GM12878 (cell line): Measurements from ENCODE around the gene MAL. TPM values are rescaled to one million over a fixed set of nuclear protein-coding genes. Genes with fewer than 3 reads are reported as not detected.

Source experiments
- ATAC-seq: fragments of 200-7000 bp; cut with Tn5 transposase; 3 replicates; pipeline ENCODE4 v1.9.1; 2020; ENCODE audit warnings: mild to moderate bottlenecking, moderate library complexity
- BruUV-seq: library from RNA; stranded (reverse); fragments of 400-500 nt; replicated peaks from 2 replicates; lab custom pipeline; 2021; lab: Mats Ljungman, UMichigan
- CTCF ChIA-PET: fragments of 300-600 bp; sonication (Branson Sonifier 250); formaldehyde crosslinking; extraction: SDS; loops from one replicate; lab custom pipeline; 2021; ENCODE audit warnings: inconsistent platforms; lab: Yijun Ruan, JAX
- POLR2A ChIA-PET: fragments of 350-600 bp; formaldehyde crosslinking; extraction: SDS; loops from one replicate; lab custom pipeline; 2021; ENCODE audit warnings: inconsistent platforms; lab: Charles Lee
- RAD21 ChIA-PET: fragments of 300-600 bp; sonication (Branson Sonifier 250); formaldehyde crosslinking; loops from one replicate; lab custom pipeline; 2023; ENCODE audit warnings: antibody characterized with exemption; ENCODE audit not compliant: unreplicated experiment; lab: Charles Lee
- SMC1A ChIA-PET: fragments of 300-600 bp; sonication (Branson Sonifier 250); formaldehyde crosslinking; loops from one replicate; lab custom pipeline; 2023; ENCODE audit not compliant: unreplicated experiment, uncharacterized antibody; lab: Charles Lee
- DNase-seq: peaks from one replicate; pipeline ENCODE4 v3.0.0-alpha.2; 2011; ENCODE audit warnings: low read depth, low spot score
- FAIRE-seq: peaks from 3 replicates; lab custom pipeline; 2011; peaks lifted over from hg19 to GRCh38; lab: Jason Lieb, UNC
- H2AFZ ChIP-seq: 2 replicates; pipeline ENCODE4 v1.6.0; 2011; ENCODE audit warnings: low read depth, low read length, control low read depth; ENCODE audit not compliant: control insufficient read depth
- H3K27ac ChIP-seq: 2 replicates; pipeline ENCODE4 v1.5.1; 2011; ENCODE audit warnings: control low read depth; ENCODE audit not compliant: control insufficient read depth, insufficient read depth
- H3K27me3 ChIP-seq, 2 experiments: replicated peaks in 1 of 2; 2 replicates each; pipeline versions ENCODE4 v1.6.0 to v1.6.1; 2011; ENCODE audit warnings: low read length in 1 of 2; ENCODE audit not compliant: control insufficient read depth in 2 of 2, insufficient read depth in 2 of 2
- H3K36me3 ChIP-seq, 2 experiments: 2 replicates each; pipeline ENCODE4 v1.5.1; 2011; ENCODE audit warnings: low read length in 1 of 2; ENCODE audit not compliant: control insufficient read depth in 2 of 2, insufficient read depth in 2 of 2
- H3K4me1 ChIP-seq: 2 replicates; pipeline ENCODE4 v1.6.1; 2011; ENCODE audit warnings: mild to moderate bottlenecking, low read length, moderate library complexity, mixed read lengths; ENCODE audit not compliant: control insufficient read depth, insufficient read depth
- H3K4me2 ChIP-seq: 2 replicates; pipeline ENCODE4 v1.6.0; 2011; ENCODE audit warnings: control low read depth; ENCODE audit not compliant: control insufficient read depth, insufficient read depth
- H3K4me3 ChIP-seq: fragments of 200-600 bp; sonication (generic); 2 replicates; pipeline ENCODE4 v1.5.1; 2016
- H3K79me2 ChIP-seq: 2 replicates; pipeline ENCODE4 v1.6.0; 2011; ENCODE audit warnings: low read length; ENCODE audit not compliant: control insufficient read depth, insufficient read depth
- H3K9ac ChIP-seq: 2 replicates; pipeline ENCODE4 v1.8.0; 2011; ENCODE audit warnings: low read length, control low read depth, mixed read lengths; ENCODE audit not compliant: control insufficient read depth, insufficient read depth
- H3K9me3 ChIP-seq: replicated peaks from 3 replicates; pipeline ENCODE4 v1.5.1; 2011; ENCODE audit warnings: mild to moderate bottlenecking, low read length; ENCODE audit not compliant: control insufficient read depth, insufficient read depth
- H4K20me1 ChIP-seq: 2 replicates; pipeline ENCODE4 v1.6.0; 2011; ENCODE audit not compliant: control insufficient read depth, insufficient read depth
- BRCA1 ChIP-seq: IDR thresholded peaks from 2 replicates; pipeline ENCODE4 v1.6.1; 2011; ENCODE audit warnings: low read depth, low read length, improper control_type of control experiment
- CBX3 ChIP-seq: fragments of 200-600 bp; sonication (generic); IDR thresholded peaks from 2 replicates; pipeline ENCODE4 v1.6.1; 2016; ENCODE audit warnings: low read depth, borderline replicate concordance
- GATAD2B ChIP-seq: fragments of 450-650 bp; conservative IDR thresholded peaks from 2 replicates; pipeline ENCODE4 v1.6.1; 2017; ENCODE audit warnings: low read depth, mild to moderate bottlenecking, moderate library complexity
- KAT2A ChIP-seq: conservative IDR thresholded peaks from 2 replicates; pipeline ENCODE4 v1.6.1; 2011; ENCODE audit warnings: low read depth, low read length; ENCODE audit not compliant: control insufficient read depth
- KLF5 ChIP-seq: fragments of 450-650 bp; IDR thresholded peaks from 2 replicates; pipeline ENCODE4 v1.6.1; 2014; ENCODE audit warnings: mild to moderate bottlenecking; ENCODE audit not compliant: partially characterized antibody
- NFIC ChIP-seq: IDR thresholded peaks from 2 replicates; pipeline ENCODE4 v1.6.1; 2012; ENCODE audit warnings: low read depth, mild to moderate bottlenecking, inconsistent platforms, low read length, moderate library complexity
- NRF1 ChIP-seq: conservative IDR thresholded peaks from 2 replicates; pipeline ENCODE4 v1.6.1; 2011; ENCODE audit warnings: mild to moderate bottlenecking, low read depth, low read length, improper control_type of control experiment
- SPI1 ChIP-seq: IDR thresholded peaks from 2 replicates; pipeline ENCODE4 v1.6.1; 2011; ENCODE audit warnings: low read depth, mild to moderate bottlenecking, low read length, moderate library complexity, borderline replicate concordance; ENCODE audit not compliant: insufficient read depth
- STAT3 ChIP-seq: IDR thresholded peaks from 2 replicates; pipeline ENCODE4 v1.6.1; 2011; ENCODE audit warnings: low read depth, low read length, improper control_type of control experiment
- TCF3 ChIP-seq: IDR thresholded peaks from 2 replicates; pipeline ENCODE4 v1.6.1; 2012; ENCODE audit warnings: low read depth, mild to moderate bottlenecking, low read length, borderline replicate concordance; ENCODE audit not compliant: insufficient read depth
- WGBS: methylation state at CpG from one replicate; pipeline ENCODE4 v1.1.6; 2016; ENCODE audit warnings: low lambda C conversion rate; ENCODE audit not compliant: insufficient replicate concordance, insufficient coverage; ENCODE audit errors: missing lambda C conversion rate; 5-methylcytosine and 5-hydroxymethylcytosine counted together
- in situ Hi-C: fragments of 300-500 bp; cut with MboI; formaldehyde crosslinking; loops from 9 replicates; pipeline ENCODE4 v1.14.3; 2018; ENCODE audit warnings: mixed read lengths
- intact Hi-C: fragments of 100-400 bp; cut with micrococcal nuclease; formaldehyde crosslinking; loops from one replicate; pipeline ENCODE4 v1.14.2; 2022; ENCODE audit not compliant: unreplicated experiment
- polyA plus RNA-seq, 11 experiments: library from polyadenylated mRNA; depleted of rRNA in 4 of 11; unstranded in 6 of 11; stranded (reverse) in 5 of 11; fragments of >200 nt; fragmentation: Nextera tagmentation in 4 of 11; fragmentation: Illumina TruSeq in 1 of 11; extraction: Ambion mirVana in 4 of 11; extraction: Trizol in 1 of 11; gene quantifications; 1 replicate in 1 of 11; 2 replicates in 10 of 11; pipeline versions ENCODE4 v1.2.1 to v1.2.3, GENCODE V29; 2011 to 2016; ENCODE audit warnings: inconsistent platforms in 2 of 11, missing spikeins in 2 of 11, low read depth in 1 of 11
- total RNA-seq, 4 experiments: library from RNA; depleted of rRNA in 3 of 4; stranded (reverse); fragments of >200 nt in 3 of 4; fragmentation: Illumina TruSeq in 1 of 4; extraction: Trizol in 1 of 4; gene quantifications; 2 replicates each; pipeline versions ENCODE4 v1.2.1 to v1.2.3, GENCODE V29; 2013 to 2021
- TF ChIP-seq, protein P1 (sequence below): IDR thresholded peaks from 2 replicates; pipeline ENCODE4 v1.6.1; 2012; ENCODE audit warnings: low read depth, low read length, improper control_type of control experiment
- TF ChIP-seq, protein P2 (sequence below): IDR thresholded peaks from 2 replicates; pipeline ENCODE4 v1.6.1; 2012; ENCODE audit warnings: low read depth, low read length, improper control_type of control experiment

The MAL gene
- total and polyA plus RNA-seq, 10 of the 15 experiments (the other 5 are each of a cell fraction or from before 2014, with no cell fraction given): 1.3 to 4.5 (median 1.7) TPM

DNA sequence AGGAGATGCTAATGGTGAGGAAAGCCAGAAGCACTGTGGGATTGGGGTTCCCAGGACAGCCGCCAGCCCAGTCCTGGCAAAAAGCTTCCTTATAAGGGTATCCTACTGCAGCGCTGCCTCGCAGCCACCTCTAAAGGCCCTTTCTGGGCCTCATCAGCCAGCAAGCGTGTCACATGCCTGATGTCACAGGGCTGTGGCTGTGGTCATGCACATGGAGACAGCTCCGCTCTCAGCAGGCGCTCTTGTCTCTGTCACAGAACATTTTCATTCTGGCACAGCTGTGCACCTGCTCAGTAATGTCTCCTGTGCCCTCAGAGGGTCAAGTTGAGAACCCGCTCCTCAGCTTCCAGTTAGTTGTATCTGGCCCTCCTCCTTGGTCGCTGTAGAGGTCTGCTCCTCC lies 17.7 kb upstream of the MAL start:
- intact Hi-C loops: no loop called here
- RAD21 ChIA-PET: no interaction called here
- H3K4me1 ChIP-seq: peaks cover 10% of the 10 kb centered on the region
- no peaks in the 10 kb centered on the region for H3K36me3 ChIP-seq
- H2AFZ ChIP-seq: no peak overlapping the region
- CTCF ChIA-PET: interaction anchor here (2.0 to 4.5 kb wide), 2 partner anchors 15 to 68 kb away, joined by 5 to 18 read pairs; no protein-coding TSS in a partner anchor
- SMC1A ChIA-PET: no interaction called here
- H3K9ac ChIP-seq: no peak overlapping the region
- DNase-seq (no peak), FAIRE-seq (no peak)
- no peaks in the 10 kb centered on the region for H3K27me3 ChIP-seq
- H3K27ac ChIP-seq: no peak overlapping the region
- no peak overlapping the region for H3K4me3 ChIP-seq
- no TSS peak for BruUV-seq
- 49% methylated on average over 8 of the region's 8 CpGs for whole genome bisulfite sequencing
- no peaks in the 10 kb centered on the region for H3K79me2 ChIP-seq
- POLR2A ChIA-PET: no interaction called here
- no peaks in the 10 kb centered on the region for H3K9me3 ChIP-seq
- no peak overlapping the region for H3K4me2 ChIP-seq
- no peaks in the 10 kb centered on the region for H4K20me1 ChIP-seq
- TF ChIP-seq SPI1 (no peak), NRF1 (no peak), TCF3 (no peak), STAT3 (no peak), CBX3 (no peak), KAT2A (no peak), KLF5 (no peak), GATAD2B (no peak), NFIC (no peak), BRCA1 (no peak)
- TF ChIP-seq, protein P1, sequence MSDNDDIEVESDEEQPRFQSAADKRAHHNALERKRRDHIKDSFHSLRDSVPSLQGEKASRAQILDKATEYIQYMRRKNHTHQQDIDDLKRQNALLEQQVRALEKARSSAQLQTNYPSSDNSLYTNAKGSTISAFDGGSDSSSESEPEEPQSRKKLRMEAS: no peak
- TF ChIP-seq, protein P2, sequence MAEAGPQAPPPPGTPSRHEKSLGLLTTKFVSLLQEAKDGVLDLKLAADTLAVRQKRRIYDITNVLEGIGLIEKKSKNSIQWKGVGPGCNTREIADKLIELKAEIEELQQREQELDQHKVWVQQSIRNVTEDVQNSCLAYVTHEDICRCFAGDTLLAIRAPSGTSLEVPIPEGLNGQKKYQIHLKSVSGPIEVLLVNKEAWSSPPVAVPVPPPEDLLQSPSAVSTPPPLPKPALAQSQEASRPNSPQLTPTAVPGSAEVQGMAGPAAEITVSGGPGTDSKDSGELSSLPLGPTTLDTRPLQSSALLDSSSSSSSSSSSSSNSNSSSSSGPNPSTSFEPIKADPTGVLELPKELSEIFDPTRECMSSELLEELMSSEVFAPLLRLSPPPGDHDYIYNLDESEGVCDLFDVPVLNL: no peak
- TF ChIP-seq, all 136 proteins: peak for 0
- in situ Hi-C loops: no loop called here
- no peak for ATAC-seq
